B cell (primary cell): ENCODE data around the gene IFIT2. TPM values are rescaled to one million over a fixed set of nuclear protein-coding genes. Genes with fewer than 3 reads are reported as not detected.

Source experiments
- ATAC-seq: fragments of 200-7000 bp; cut with Tn5 transposase; one replicate; pipeline ENCODE4 v1.10.0; 2021; ENCODE audit warnings: low read depth, mild to moderate bottlenecking, moderate number of reproducible peaks, moderate library complexity
- CTCF ChIA-PET: fragments of 350-600 bp; sonication (Branson Sonifier 250); formaldehyde crosslinking; loops from one replicate; lab custom pipeline; 2021; ENCODE audit warnings: antibody characterized with exemption, inconsistent platforms; lab: Charles Lee
- POLR2A ChIA-PET: fragments of 350-600 bp; sonication (Branson Sonifier 250); formaldehyde crosslinking; loops from one replicate; lab custom pipeline; 2021; ENCODE audit warnings: antibody characterized with exemption; lab: Charles Lee
- DNase-seq: peaks from one replicate; pipeline ENCODE4 v3.0.0; 2013
- H2AFZ ChIP-seq: 2 replicates; pipeline ENCODE4 v1.6.1; 2012; ENCODE audit warnings: mild to moderate bottlenecking, low read depth, low read length; ENCODE audit not compliant: insufficient read depth, poor library complexity, severe bottlenecking
- H3K27ac ChIP-seq, 2 donors: 1 replicate in 1 of 2; 2 replicates in 1 of 2; pipeline ENCODE4 v1.5.1; 2012 to 2013; ENCODE audit warnings: low read length in 2 of 2, mild to moderate bottlenecking in 2 of 2, moderate library complexity in 1 of 2
- H3K27me3 ChIP-seq, 4 experiments: fragments of 200-600 bp in 1 of 4; sonication (generic) in 1 of 4; replicated peaks in 1 of 4; 1 replicate in 2 of 4; 2 replicates in 2 of 4; pipeline versions ENCODE4 v1.6.1 to v1.7.0; 2013 to 2016; ENCODE audit warnings: low read length in 3 of 4, mild to moderate bottlenecking in 2 of 4, mixed read lengths in 1 of 4, moderate library complexity in 1 of 4; ENCODE audit not compliant: insufficient read depth in 4 of 4, control insufficient read depth in 3 of 4; ENCODE audit errors: control extremely low read depth in 1 of 4
- H3K36me3 ChIP-seq, 2 experiments: replicated peaks in 1 of 2; 1 replicate in 1 of 2; 2 replicates in 1 of 2; pipeline versions ENCODE4 v1.6.1 to v1.7.1; 2013; ENCODE audit warnings: low read length in 1 of 2; ENCODE audit not compliant: insufficient read depth in 2 of 2, control insufficient read depth in 1 of 2; ENCODE audit errors: control extremely low read depth in 1 of 2, extremely low read depth in 1 of 2
- H3K4me1 ChIP-seq, 2 donors: fragments of 200-600 bp in 1 of 2; sonication (generic) in 1 of 2; 1 replicate in 1 of 2; 2 replicates in 1 of 2; pipeline versions ENCODE4 v1.5.1 to v1.6.1; 2013 to 2017; ENCODE audit warnings: low read length in 2 of 2; ENCODE audit not compliant: control insufficient read depth in 2 of 2, insufficient read depth in 2 of 2
- H3K4me2 ChIP-seq: replicated peaks from 2 replicates; pipeline ENCODE3; 2012; ENCODE audit warnings: mild to moderate bottlenecking, low read depth, low read length; ENCODE audit not compliant: poor library complexity, severe bottlenecking
- H3K4me3 ChIP-seq, 5 experiments: fragments of 200-600 bp in 1 of 5; sonication (generic) in 1 of 5; 1 replicate in 3 of 5; 2 replicates in 2 of 5; pipeline versions ENCODE4 v1.5.1 to v1.7.0; 2011 to 2016; ENCODE audit warnings: low read length in 4 of 5, mild to moderate bottlenecking in 4 of 5, low read depth in 2 of 5, control low read depth in 1 of 5, moderate library complexity in 1 of 5; ENCODE audit not compliant: insufficient read depth in 1 of 5; ENCODE audit errors: control extremely low read depth in 1 of 5, extremely low read depth in 1 of 5
- H3K79me2 ChIP-seq: fragments of 200-600 bp; sonication (generic); one replicate; pipeline ENCODE4 v1.6.0; 2016; ENCODE audit warnings: low read length; ENCODE audit not compliant: control insufficient read depth, insufficient read depth
- H3K9ac ChIP-seq: fragments of 200-600 bp; sonication (generic); 2 replicates; pipeline ENCODE4 v1.6.1; 2017; ENCODE audit warnings: mild to moderate bottlenecking, low read length, moderate library complexity
- H3K9me3 ChIP-seq, 3 donors: one replicate each; pipeline versions ENCODE4 v1.6.1 to v1.7.1; 2013; ENCODE audit warnings: low read length in 2 of 3; ENCODE audit not compliant: control insufficient read depth in 2 of 3, insufficient read depth in 1 of 3; ENCODE audit errors: control extremely low read depth in 1 of 3
- H4K20me1 ChIP-seq: 2 replicates; pipeline ENCODE4 v1.6.0; 2012; ENCODE audit warnings: mild to moderate bottlenecking, low read length; ENCODE audit not compliant: insufficient read depth, control insufficient read depth, poor library complexity, severe bottlenecking
- H3K27ac Mint-ChIP-seq: one replicate; pipeline ENCODE4 v1.8.0; 2021; ENCODE audit warnings: mixed read lengths
- H3K27me3 Mint-ChIP-seq: one replicate; pipeline ENCODE4 v1.8.0; 2021; ENCODE audit warnings: mixed read lengths
- H3K4me1 Mint-ChIP-seq: one replicate; pipeline ENCODE4 v1.8.0; 2021; ENCODE audit warnings: mixed read lengths
- H3K4me3 Mint-ChIP-seq: one replicate; pipeline ENCODE4 v1.8.0; 2021; ENCODE audit warnings: mixed read lengths
- H3K9me3 Mint-ChIP-seq: one replicate; pipeline ENCODE4 v1.8.0; 2022; ENCODE audit warnings: mixed read lengths; ENCODE audit not compliant: insufficient read depth
- CTCF ChIP-seq: fragments of 200-600 bp; IDR thresholded peaks from one replicate; pipeline ENCODE4 v1.8.0; 2022; ENCODE audit warnings: antibody characterized with exemption, mild to moderate bottlenecking
- EZH2 ChIP-seq: IDR thresholded peaks from 2 replicates; pipeline ENCODE4 v1.6.1; 2012; ENCODE audit warnings: borderline replicate concordance, low read depth, mild to moderate bottlenecking, moderate library complexity, low read length; ENCODE audit not compliant: insufficient read depth, poor library complexity, severe bottlenecking
- WGBS: methylation state at CpG from one replicate; pipeline ENCODE4 v1.1.5; 2013; ENCODE audit warnings: missing lambda C conversion rate; ENCODE audit not compliant: insufficient coverage; 5-methylcytosine and 5-hydroxymethylcytosine counted together
- intact Hi-C: fragments of 100-400 bp; cut with micrococcal nuclease; formaldehyde crosslinking; loops from one replicate; pipeline ENCODE4 v1.10.0; 2022
- polyA plus RNA-seq: library from polyadenylated mRNA; depleted of rRNA; stranded (reverse); fragments of >200 nt; gene quantifications from 2 replicates; pipeline ENCODE4 v1.2.3, GENCODE V29; 2012
- total RNA-seq, 2 donors: library from RNA; stranded (reverse); fragments of 120-200 nt in 1 of 2; gene quantifications; 1 replicate in 1 of 2; 2 replicates in 1 of 2; pipeline versions ENCODE4 v1.2.3 to v1.2.4, GENCODE V29; 2013 to 2022

The IFIT2 gene
- total and polyA plus RNA-seq, 2 donors (not counting 1 experiment from before 2014, with no cell fraction given) = 3.6 to 12.4 TPM

- ATAC-seq = no peak
- WGBS = 100% methylated on average over 3 of the region's 5 CpGs
- POLR2A ChIA-PET = no interaction called here
Measured at GRCh38 chr10:89343089-89343767, 41.4 kb downstream of the IFIT2 start.

More at GRCh38 chr10:89343089-89343767, 41.4 kb downstream of the IFIT2 start:
- Mint-ChIP-seq H3K27ac (no peak overlapping the region), H3K4me3 (no peak overlapping the region), H3K9me3 (no peaks in the 10 kb centered on the region), H3K4me1 (peaks cover 14% of the 10 kb centered on the region), H3K27me3 (no peaks in the 10 kb centered on the region)
- no peaks in the 10 kb centered on the region for H4K20me1 ChIP-seq
- CTCF ChIA-PET = no interaction called here
- no peak overlapping the region for H3K4me3 ChIP-seq
- no peak overlapping the region for H3K9ac ChIP-seq
- H3K27ac ChIP-seq = no peak overlapping the region
- H3K36me3 ChIP-seq = peaks cover 0 to 16% of the 10 kb centered on the region in 2 experiments
- TF ChIP-seq EZH2 = no peak
- no peak for TF ChIP-seq CTCF
- H3K4me2 ChIP-seq = no peak overlapping the region
- peaks cover 11 to 13% of the 10 kb centered on the region in 2 donors for H3K4me1 ChIP-seq
- no peak overlapping the region for H2AFZ ChIP-seq
- no peaks in the 10 kb centered on the region for H3K27me3 ChIP-seq
- H3K9me3 ChIP-seq = no peaks in the 10 kb centered on the region
- intact Hi-C loops = no loop called here
- no peaks in the 10 kb centered on the region for H3K79me2 ChIP-seq
- DNase-seq = no peak
